Fibroblast of skin of right biceps (primary cell): ENCODE measurements around the gene UFD1.

Experiments used
- DNase-seq: peaks from one replicate; pipeline ENCODE4 v3.0.0-alpha.2; 2013

Gene UFD1

GRCh38 chr22:19494676-19495173 is 15.7 kb upstream of the UFD1 start:
- no peak for DNase-seq

DNA sequence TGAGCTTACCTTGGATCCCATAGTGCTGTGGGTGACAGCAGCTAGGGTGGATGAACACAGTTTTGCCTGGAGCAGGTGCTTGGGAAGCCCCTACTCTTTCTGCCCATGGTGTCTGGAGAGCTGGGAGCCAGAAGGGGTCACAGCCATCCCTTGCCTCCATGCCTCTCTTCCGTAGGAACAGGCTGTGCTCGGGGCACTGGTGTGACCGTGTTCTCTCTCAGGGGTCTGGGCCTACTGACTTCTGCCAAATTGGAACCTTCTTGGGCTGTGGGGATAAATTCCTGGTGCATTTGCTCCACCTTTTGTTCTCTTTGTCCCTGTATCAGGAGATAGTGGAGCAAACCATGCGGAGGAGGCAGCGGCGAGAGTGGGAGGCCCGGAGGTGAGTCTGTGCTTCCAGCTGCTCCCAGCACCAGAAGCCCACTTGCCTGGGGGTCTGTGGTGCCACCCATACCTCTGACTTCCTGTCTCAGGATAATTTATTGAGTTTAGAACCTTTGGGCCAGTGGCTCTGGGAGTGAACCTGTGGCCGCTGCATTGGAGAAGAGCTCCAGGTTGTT is 15.1 kb upstream of the UFD1 start:
- DNase-seq, result no peak

DNA sequence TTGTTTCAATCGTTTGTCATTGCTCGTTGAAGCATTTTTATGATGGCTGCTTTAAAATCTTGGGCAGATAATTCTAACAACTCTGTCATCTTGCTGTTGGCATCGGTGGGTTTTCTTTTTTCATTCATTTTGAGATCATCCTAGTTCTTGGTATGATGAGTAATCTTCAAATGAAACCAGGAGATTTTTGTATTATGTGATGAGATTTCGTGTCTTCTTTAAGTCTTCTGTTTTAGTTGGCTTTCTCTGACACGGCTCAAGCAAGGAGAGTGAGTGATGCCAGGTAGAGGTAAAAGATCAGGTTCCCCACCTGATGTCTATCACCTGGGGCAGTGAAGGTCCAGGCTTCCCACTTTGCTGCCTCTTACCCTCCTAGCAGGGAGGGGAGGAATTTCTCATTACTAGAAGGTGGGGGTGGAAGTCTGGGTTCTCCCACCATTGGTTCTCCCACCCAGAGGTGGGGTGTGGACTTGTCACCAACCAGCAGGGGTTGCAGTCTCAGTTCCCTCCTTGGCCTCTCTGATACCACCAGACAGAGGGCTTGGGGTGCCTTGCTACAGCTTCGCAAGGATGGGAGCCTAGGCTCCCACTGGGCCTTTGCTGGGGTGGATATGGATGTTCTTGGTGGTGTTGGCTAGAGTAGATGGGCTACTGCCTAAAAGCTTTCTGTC is 13.6 kb upstream of the UFD1 start:
- no peak for DNase-seq

DNA sequence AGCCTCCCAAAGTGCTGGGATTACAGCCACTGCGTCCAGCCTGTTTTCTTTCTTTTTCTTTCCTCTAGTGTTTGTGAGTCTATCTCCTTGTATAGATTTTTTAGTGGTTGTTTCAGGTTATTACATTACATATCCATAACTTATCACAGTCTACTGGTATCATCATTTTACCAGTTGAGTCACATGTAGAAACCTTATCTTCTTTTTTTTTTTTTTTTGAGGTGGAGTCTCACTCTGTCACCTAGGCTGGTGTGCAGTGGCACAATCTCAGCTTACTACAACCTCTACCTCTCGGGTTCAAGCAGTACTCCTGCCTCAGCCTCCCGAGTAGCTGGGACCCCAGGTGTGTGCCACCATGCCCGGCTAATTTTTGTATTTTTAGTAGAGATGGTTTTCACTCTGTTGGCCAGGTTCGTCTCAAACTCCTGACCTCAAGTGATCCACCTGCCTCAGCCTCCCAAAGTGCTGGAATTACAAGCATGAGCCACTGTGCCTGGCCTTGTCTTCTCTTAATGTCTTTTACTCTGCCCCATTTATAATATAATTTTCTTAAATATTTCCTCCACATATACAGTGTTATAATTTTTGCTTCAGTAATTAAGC is 11.7 kb upstream of the UFD1 start:
- no peak for DNase-seq

DNA sequence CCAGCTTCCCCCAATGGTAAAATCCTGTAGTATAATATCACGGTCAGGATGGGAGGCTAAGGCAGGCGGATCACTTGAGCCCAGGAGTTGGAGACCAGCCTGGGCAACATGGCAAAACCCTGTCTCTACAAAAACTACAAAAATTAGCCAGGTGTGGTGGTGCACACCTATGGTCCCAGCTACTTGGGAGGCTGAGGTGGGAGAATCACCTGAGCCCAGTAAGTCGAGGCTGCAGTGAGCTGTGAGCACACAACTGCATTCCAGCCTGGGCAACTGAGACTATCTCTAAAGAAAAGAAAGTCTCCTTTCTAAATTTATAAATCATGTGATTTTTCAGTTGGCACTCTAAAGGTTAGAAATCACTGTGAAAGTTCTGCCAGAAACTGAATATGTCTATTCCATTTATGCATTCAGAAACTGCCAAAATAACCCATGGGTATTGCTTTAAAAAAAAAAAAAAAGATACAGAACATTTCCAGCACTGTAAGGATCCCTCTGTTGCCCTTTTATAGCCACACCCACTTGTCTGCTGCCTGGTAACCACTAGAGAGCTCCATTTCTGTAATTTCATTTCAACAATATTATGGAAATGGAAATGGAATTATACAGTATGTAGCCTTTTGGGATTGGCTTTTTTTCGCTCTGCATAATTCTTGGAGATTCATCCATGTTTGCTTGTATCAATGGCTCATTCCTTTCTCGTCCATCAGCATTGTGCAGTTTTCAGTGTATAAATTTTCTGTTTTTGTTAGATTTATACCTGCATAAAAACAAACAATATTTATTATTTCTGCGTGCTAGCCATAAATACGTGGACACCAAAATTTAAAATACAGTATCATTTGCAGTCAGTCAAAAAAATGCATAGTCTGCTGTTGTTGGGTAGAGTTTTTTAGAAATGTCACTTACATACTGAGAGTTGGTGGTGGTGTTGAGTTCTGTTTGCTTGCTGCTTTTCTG is 10.2 kb upstream of the UFD1 start:
- no peak for DNase-seq

GRCh38 chr22:19488285-19488684 is 9.3 kb upstream of the UFD1 start:
- DNase-seq, result no peak

DNA sequence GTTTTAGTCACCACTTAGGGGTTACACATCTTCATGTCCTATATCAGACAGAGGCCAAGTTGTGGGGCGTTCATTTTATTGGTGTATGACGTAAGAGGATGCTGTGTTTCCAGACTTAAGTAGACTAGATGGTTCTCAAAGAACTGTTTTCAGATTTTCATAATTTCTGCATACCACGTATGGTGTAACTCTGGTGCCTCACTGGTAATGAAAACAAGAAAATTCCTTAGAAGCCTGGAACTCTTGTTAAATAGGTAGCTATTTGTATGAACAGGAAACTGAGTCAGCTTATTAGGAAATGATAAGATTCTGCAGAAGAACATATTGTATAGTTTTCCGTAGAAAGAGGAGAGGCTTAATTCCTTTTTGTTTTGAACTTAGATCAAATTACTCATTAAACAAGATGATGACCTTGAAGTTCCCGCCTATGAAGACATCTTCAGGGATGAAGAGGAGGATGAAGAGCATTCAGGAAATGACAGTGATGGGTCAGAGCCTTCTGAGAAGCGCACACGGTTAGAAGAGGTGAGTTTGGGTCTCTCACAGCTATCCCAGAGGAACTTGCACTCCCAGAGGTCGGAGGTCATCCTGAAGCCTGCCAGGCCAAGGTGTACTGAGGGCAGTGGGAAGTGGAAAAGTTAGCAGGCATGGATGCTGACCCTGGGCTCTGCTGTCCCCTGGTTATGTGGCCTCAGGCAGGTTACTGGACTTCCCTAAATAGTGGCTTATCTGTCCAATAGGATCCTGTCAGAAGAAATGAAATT is 4.7 kb upstream of the UFD1 start:
- peak; percentile 16 for DNase-seq

DNA sequence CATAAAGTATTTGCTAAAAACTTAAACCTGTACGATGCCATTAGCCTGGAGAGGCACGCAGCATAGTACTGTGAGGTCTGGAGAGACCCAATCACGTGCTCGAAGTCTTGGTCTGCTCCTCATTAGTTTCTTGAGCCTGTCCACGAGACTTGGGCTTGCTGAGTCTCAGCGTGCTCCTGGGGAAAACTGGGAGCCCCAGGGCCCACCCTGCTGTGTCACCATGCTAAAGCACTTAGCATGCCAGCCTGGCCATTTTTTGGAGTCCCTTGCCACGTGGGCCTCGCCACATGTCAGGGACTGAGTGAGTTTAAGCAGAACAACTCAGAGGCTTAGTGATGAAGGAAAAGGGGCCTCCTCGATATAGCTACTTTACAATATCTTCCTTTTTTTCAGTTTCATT is 3.3 kb upstream of the UFD1 start:
- no peak for DNase-seq

DNA sequence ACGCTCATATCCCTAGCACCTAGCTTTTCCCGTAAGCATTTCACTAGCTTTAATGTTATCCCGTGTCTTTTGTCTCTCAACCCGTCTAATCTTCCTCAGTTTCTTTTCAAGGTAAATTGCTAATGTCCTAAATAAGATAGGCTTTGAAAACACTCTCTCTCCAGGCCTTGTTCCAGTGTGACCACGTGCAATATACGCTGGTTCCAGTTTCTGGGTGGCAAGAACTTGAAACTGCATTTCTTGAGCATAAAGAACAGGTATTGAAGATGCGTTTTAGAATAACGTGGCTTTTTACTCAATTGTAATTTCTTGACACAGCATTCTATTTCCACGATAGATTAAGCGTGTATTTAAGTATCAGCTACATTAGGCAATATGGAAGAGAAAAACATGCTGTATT is 1.8 kb upstream of the UFD1 start:
- no peak for DNase-seq

DNA sequence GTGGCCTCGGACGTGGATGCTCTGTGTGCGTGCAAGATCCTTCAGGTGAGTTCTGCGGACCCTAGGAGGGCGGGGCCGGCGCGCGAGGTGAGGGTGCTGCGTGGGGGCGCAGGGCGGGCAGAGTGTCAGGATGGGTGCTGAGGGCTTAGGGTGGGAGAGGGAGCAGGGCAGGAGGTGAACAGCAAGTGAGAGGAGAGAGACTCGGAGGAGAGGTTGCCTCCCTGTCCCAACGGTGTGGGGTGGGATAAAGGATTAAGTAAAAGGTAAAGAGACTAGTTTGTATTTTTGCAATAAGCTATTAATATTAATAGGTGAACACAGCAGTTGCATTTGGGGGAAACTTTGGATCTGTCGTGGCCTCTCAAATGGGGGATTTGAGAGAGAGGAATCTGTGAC is 1.2 kb upstream of the UFD1 start:
- no peak for DNase-seq

DNA sequence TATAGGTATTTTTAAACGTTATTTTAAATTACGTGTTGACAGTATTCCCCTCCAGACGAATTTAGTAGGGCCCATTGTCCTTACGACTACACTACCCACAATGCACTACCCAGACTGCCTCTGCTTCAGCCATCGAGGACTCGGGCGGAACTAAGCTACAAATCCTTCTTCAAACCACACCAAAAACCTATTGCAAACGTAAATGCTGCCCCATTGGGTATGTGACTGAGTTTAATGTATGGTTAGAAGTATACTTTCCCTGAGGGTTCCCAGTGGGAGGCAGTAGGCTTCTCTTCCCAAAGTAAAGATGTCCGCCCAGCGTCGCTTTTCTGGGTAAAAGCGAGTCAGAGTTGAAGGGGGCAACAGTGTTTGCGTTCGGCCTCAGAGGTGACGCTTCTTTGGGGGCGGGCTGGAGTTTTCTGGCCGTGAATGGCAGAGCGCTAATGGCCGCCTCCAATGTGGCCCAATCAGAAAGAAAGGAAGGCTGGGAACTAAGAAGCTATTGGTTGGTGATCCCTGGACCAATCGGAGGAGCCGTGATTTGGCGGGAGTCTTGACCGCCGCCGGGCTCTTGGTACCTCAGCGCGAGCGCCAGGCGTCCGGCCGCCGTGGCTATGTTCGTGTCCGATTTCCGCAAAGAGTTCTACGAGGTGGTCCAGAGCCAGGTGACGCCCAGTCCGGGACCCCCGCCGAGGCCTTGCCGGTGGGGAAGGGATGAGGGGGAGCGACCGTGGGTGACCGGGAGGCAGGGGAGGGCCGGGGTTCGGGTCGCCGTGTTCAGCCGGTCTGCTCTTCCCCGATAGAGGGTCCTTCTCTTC is 571 bp upstream of the UFD1 start, which contains the start of gene CDC45:
Gene CDC45 (plus strand): TSS at position 566 of the 818 bp plus-strand sequence. CDS start 49 bp downstream, at position 615.
- peak; percentile 98 for DNase-seq

DNA sequence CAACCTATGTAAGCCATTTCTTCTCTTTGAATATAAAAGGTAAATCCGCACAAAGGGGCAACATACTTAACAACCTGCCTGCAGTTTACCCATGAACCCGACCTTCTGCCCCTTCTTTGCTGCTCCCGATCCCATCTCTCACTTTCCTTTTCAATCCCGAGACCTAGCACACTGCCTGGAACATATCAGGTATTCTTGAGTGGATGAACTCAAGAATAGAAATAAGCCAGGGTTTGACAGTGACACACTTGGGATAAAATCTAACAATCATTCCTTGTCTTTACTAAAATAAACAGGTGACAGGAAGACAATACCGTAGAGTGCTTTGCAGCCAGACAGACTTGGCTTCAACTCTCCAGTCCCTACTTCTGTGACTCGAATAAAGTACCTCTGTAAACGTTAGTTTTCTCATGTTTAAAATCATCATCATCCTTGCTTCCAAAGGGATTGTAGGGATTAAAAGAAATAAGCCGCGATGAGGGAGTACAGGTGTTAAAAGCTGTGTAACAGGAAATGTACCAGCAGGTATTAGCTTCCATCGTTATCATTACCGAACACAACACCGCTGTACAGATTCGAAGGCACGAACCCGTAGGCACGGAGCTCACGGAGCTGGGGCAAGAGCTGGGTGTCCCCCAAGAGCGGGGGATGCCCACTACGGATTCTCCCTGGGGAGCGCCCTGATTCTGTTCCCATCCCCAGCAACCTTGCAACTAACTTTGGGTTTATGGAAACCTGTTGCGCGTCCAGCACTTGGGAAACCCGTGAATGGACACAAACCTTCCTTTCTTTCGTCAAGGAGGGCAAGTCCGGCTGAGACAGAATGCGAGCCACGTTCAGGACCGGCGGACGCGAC is 720 bp downstream of the UFD1 start:
- DNase-seq, result no peak

DNA sequence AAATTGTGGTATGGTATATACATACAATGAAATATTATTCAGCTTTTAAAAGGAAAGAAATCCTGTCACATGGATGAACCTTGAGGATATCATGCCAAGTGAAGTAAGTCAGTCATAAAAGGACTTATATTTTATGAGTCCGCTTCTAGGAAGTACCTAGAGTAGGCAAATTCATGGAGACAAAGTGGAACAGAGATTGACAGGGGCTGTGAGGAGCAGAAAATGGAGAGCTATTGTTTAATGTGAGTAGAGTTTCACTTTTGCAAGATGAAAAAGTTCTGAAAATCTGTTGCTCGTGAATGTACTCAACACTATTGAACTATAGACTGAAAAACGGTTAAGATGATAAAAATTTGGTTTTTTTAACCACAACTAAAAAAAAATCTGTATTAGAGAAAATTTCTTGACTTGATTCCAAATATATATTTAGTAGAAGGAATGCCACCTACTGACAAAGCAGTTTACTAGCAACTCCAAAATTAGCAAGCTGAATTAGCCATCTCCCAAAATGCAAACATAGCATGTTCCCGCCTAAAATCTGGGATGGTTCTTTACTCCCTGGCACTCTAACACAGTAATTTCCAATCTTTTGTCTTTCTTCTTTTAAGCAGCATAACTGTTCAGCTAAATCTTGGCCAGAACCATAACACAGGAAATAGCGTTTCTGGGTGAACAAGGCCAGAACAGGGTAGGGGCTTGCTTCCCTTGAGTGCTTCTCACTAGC is 1.5 kb downstream of the UFD1 start:
- peak; percentile 9 for DNase-seq

GRCh38 chr22:19476023-19476422 is 3.0 kb downstream of the UFD1 start:
- DNase-seq, result no peak

DNA sequence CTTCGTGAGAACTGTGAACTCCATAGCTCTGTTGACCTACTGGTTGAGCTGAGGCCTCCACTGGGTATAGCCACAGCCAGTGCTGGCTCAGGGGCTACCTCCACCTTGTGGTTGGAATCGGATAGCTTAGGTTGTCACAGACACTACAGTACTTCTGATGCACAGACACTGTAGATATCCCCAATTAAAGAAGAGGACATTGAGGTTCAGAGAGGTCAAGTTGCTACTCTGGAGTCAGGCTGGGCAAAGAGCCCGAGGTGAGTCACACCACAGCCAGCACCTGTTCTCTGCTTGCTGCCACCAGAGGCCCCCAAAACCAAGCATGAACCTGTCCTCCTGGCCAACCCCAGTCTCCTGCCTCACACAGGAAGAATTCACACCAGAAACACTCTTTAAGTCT is 5.4 kb downstream of the UFD1 start:
- DNase-seq, result no peak

- no peak for DNase-seq
These were observed 6.8 kb downstream of the UFD1 start for GRCh38 chr22:19472233-19472632.

- DNase-seq, result no peak
These were observed 7.4 kb downstream of the UFD1 start for GRCh38 chr22:19471572-19471971.

DNA sequence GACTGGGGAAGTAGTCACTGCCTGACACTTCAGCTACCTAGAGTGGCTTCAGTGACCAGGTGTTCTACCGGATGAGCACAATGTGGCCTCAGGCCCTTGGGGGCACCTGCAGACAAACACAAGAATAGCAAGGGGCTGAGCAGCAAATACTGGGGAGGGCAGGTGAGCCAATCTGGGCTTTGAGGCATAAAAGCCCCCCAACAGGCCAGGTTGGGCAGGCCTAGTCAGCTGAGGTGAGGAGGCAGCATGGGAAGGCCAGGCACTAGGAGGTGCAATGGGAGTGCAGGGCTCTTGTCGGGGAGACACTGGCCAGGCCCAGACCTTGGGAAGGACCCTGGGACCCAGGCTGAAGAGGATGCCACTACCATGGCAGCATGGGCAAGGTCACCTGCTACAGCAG is 9.0 kb downstream of the UFD1 start:
- DNase-seq, result no peak

- DNase-seq, result no peak
These were observed 9.6 kb downstream of the UFD1 start for GRCh38 chr22:19469421-19469820.

GRCh38 chr22:19467912-19468311 is 11.1 kb downstream of the UFD1 start:
- no peak for DNase-seq
